Upper lobe of left lung (tissue), 4 donors: ENCODE results near the gene TPSD1.
"Not testable (repeated sequence)": the region's sequence is repeated elsewhere in the genome, so short reads cannot be mapped to it uniquely, and the experiment has no call there.

Experiments used
- CTCF ChIP-seq, 6 experiments: fragments of 450-650 bp in 4 of 6; fragments of 200-600 bp in 2 of 6; sonication (generic) in 2 of 6; IDR thresholded peaks; one replicate each; pipeline ENCODE4 v1.5.1; 2016 to 2019; ENCODE audit warnings: antibody characterized with exemption in 6 of 6
- EP300 ChIP-seq, 4 donors: sonication (generic); formaldehyde crosslinking; IDR thresholded peaks; one replicate each; pipeline ENCODE4 v1.5.1; 2017; ENCODE audit warnings: antibody characterized with exemption in 4 of 4, control low read depth in 2 of 4
- POLR2A ChIP-seq, 4 donors: fragments of 450-650 bp; IDR thresholded peaks; one replicate each; pipeline ENCODE4 v1.5.1; 2016 to 2017; ENCODE audit warnings: antibody characterized with exemption in 4 of 4, mild to moderate bottlenecking in 2 of 4
- POLR2AphosphoS5 ChIP-seq, 2 donors: sonication (generic); formaldehyde crosslinking; IDR thresholded peaks; one replicate each; pipeline ENCODE4 v1.5.1; 2017; ENCODE audit warnings: antibody characterized with exemption in 2 of 2

GRCh38 chr16:1228227-1228626 lies 27.6 kb upstream of the TPSD1 start:
- TF ChIP-seq CTCF, EP300, POLR2AphosphoS5, POLR2A (IDR thresholded peaks at IDR 0.05): not testable (repeated sequence)
